Left lung (tissue), 10 donors: Measurements from ENCODE around the gene ID3. TPM values are rescaled to one million over a fixed set of nuclear protein-coding genes. Genes with fewer than 3 reads are reported as not detected.

Source experiments
- ATAC-seq: fragments of 200-7000 bp; cut with Tn5 transposase; one replicate; pipeline ENCODE4 v1.9.1; 2020; ENCODE audit warnings: moderate library complexity
- DNase-seq, 4 donors: peaks; one replicate each; pipeline ENCODE4 v3.0.0-alpha.2; 2013 to 2020
- H3K27ac ChIP-seq, 2 donors: fragments of 200-600 bp; sonication (generic) in 1 of 2; one replicate each; pipeline versions ENCODE4 v1.5.0 to v1.8.0; 2020 to 2021
- H3K27me3 ChIP-seq, 2 donors: fragments of 200-600 bp; sonication (generic) in 1 of 2; one replicate each; pipeline versions ENCODE4 v1.5.0 to v1.8.0; 2020 to 2021
- H3K36me3 ChIP-seq, 2 donors: fragments of 200-600 bp; sonication (generic) in 1 of 2; one replicate each; pipeline versions ENCODE4 v1.5.0 to v1.8.0; 2020 to 2021
- H3K4me1 ChIP-seq, 2 donors: fragments of 200-600 bp; one replicate each; pipeline ENCODE4 v1.8.0; 2021
- H3K4me3 ChIP-seq, 2 donors: fragments of 200-600 bp; sonication (generic) in 1 of 2; one replicate each; pipeline versions ENCODE4 v1.5.0 to v1.8.0; 2020 to 2021; ENCODE audit warnings: mild to moderate bottlenecking in 1 of 2
- H3K9me3 ChIP-seq, 2 donors: fragments of 200-600 bp; sonication (generic) in 1 of 2; one replicate each; pipeline versions ENCODE4 v1.5.0 to v1.8.0; 2020 to 2021
- CTCF ChIP-seq, 2 donors: fragments of 200-600 bp; sonication (generic) in 1 of 2; IDR thresholded peaks; one replicate each; pipeline versions ENCODE4 v1.5.0 to v1.8.0; 2021; ENCODE audit warnings: antibody characterized with exemption in 2 of 2
- intact Hi-C, 2 donors: fragments of 100-400 bp; cut with DNase I; formaldehyde crosslinking; loops; one replicate each; pipeline versions ENCODE4 v1.11.2 to v1.14.2; 2022
- polyA plus RNA-seq, 6 donors: library from polyadenylated mRNA; unstranded; fragments of 120-200 nt; gene quantifications; one replicate each; pipeline ENCODE4 v1.2.1, GENCODE V29; 2013; ENCODE audit not compliant: insufficient read length in 6 of 6
- total RNA-seq, 2 donors: library from RNA; stranded (reverse); fragmentation: NEBNext Ultra II Directional; extraction: Animal tissue kit (Norgen Biotek cat#: 25700); gene quantifications; one replicate each; pipeline ENCODE4 v1.2.1, GENCODE V29; 2021
- donor health status: DM: no; HTN: yes; CAD: no.
- donor health status: DM: no; HTN: no; CAD: no.

ID3 gene
- total and polyA plus RNA-seq, 8 donors, result 125 to 261 (median 179) TPM

- Histone ChIP-seq H3K27ac (peak overlapping the region; percentile 14 to 91), H3K27me3 (peaks cover 0 to 8% of the 10 kb centered on the region in 2 donors), H3K4me1 (peaks cover 20 to 98% of the 10 kb centered on the region in 2 donors), H3K4me3 (peak overlapping the region in 1 of 2 donors; percentile 66), H3K36me3 (no peaks in the 10 kb centered on the region), H3K9me3 (no peaks in the 10 kb centered on the region)
- intact Hi-C loops, result no loop called here
- no peak for TF ChIP-seq CTCF (IDR thresholded peaks at IDR 0.05)
- ATAC-seq (peak; percentile 82), DNase-seq (peak in 3 of 4 donors; percentile 62 to 96 (median 93))
Measured at GRCh38 chr1:23528250-23528978, 30.9 kb downstream of the ID3 start.

GRCh38 chr1:23527900-23528249, 31.4 kb downstream of the ID3 start:
- DNase-seq (no peak), ATAC-seq (no peak)
- Histone ChIP-seq H3K4me1 (peaks cover 20 to 98% of the 10 kb centered on the region in 2 donors), H3K9me3 (no peaks in the 10 kb centered on the region), H3K4me3 (peak overlapping the region in 1 of 2 donors; percentile 66), H3K27me3 (peaks cover 0 to 8% of the 10 kb centered on the region in 2 donors), H3K27ac (peak overlapping the region; percentile 14 to 91), H3K36me3 (no peaks in the 10 kb centered on the region)
- intact Hi-C loops, result no loop called here
- TF ChIP-seq CTCF (IDR thresholded peaks at IDR 0.05), result no peak

- Histone ChIP-seq H3K27me3 (peaks cover 0 to 8% of the 10 kb centered on the region in 2 donors), H3K36me3 (no peaks in the 10 kb centered on the region), H3K4me3 (no peak overlapping the region), H3K27ac (peak overlapping the region in 1 of 2 donors; percentile 91), H3K4me1 (peaks cover 20 to 98% of the 10 kb centered on the region in 2 donors), H3K9me3 (no peaks in the 10 kb centered on the region)
- TF ChIP-seq CTCF (IDR thresholded peaks at IDR 0.05), result no peak
- ATAC-seq (no peak), DNase-seq (no peak)
- intact Hi-C loops, result no loop called here
Measured at GRCh38 chr1:23527366-23527765, 31.9 kb downstream of the ID3 start.

GRCh38 chr1:23526329-23527041, 32.8 kb downstream of the ID3 start:
- DNase-seq, result no peak
- Histone ChIP-seq H3K9me3 (no peaks in the 10 kb centered on the region), H3K36me3 (no peaks in the 10 kb centered on the region), H3K27ac (peak overlapping the region in 1 of 2 donors; percentile 91), H3K27me3 (peaks cover 0 to 8% of the 10 kb centered on the region in 2 donors), H3K4me1 (peaks cover 20 to 96% of the 10 kb centered on the region in 2 donors), H3K4me3 (no peak overlapping the region)
- intact Hi-C loops, result no loop called here
- no peak for TF ChIP-seq CTCF (IDR thresholded peaks at IDR 0.05)
- ATAC-seq, result no peak

GRCh38 chr1:23525558-23526250, 33.6 kb downstream of the ID3 start:
- intact Hi-C loops, result no loop called here
- Histone ChIP-seq H3K27ac (peak overlapping the region in 1 of 2 donors; percentile 91), H3K4me1 (peaks cover 17 to 90% of the 10 kb centered on the region in 2 donors), H3K27me3 (peaks cover 0 to 6% of the 10 kb centered on the region in 2 donors), H3K36me3 (no peaks in the 10 kb centered on the region), H3K9me3 (no peaks in the 10 kb centered on the region), H3K4me3 (no peak overlapping the region)
- ATAC-seq (no peak), DNase-seq (no peak)
- no peak for TF ChIP-seq CTCF (IDR thresholded peaks at IDR 0.05)
